Activated effector memory CD4-positive, alpha-beta T cell treated with anti-CD3 and anti-CD28 coated beads, Interleukin-2, amount 50 U/mL, for 16 hours (primary cell): Measurements from ENCODE around the gene SLC33A1.
"Not testable (repeated sequence)": the region's sequence is repeated elsewhere in the genome, so short reads cannot be mapped to it uniquely, and the experiment has no call there.

Source experiments
- DNase-seq: peaks from one replicate; pipeline ENCODE4 v3.0.0-alpha.2; 2020

The SLC33A1 gene

GRCh38 chr3:155861476-155862183 is 7.4 kb upstream of the SLC33A1 start:
- DNase-seq: no peak

- DNase-seq: not testable (repeated sequence)
Measured at GRCh38 chr3:155860424-155860823, 6.2 kb upstream of the SLC33A1 start.

- no peak for DNase-seq
Measured at GRCh38 chr3:155859859-155860258, 5.6 kb upstream of the SLC33A1 start.

GRCh38 chr3:155853214-155854140 is 750 bp downstream of the SLC33A1 start:
- peak; percentile 77 for DNase-seq

- no peak for DNase-seq
Measured at GRCh38 chr3:155852341-155852740, 1.9 kb downstream of the SLC33A1 start.

- DNase-seq: not testable (repeated sequence)
Measured at GRCh38 chr3:155849404-155849803, 4.8 kb downstream of the SLC33A1 start.

- DNase-seq: no peak
Measured at GRCh38 chr3:155847993-155848392, 6.2 kb downstream of the SLC33A1 start.

GRCh38 chr3:155846119-155846518 is 8.1 kb downstream of the SLC33A1 start:
- DNase-seq: no peak

- no peak for DNase-seq
Measured at GRCh38 chr3:155843569-155843968, 10.7 kb downstream of the SLC33A1 start.

GRCh38 chr3:155835341-155836071 is 18.7 kb downstream of the SLC33A1 start:
- DNase-seq: no peak

GRCh38 chr3:155828490-155829098 is 25.6 kb downstream of the SLC33A1 start:
- DNase-seq: not testable (repeated sequence)

- DNase-seq: no peak
Measured at GRCh38 chr3:155815030-155815545, 39.1 kb downstream of the SLC33A1 start.

- not testable (repeated sequence) for DNase-seq
Measured at GRCh38 chr3:155813224-155813623, 41.0 kb downstream of the SLC33A1 start.

GRCh38 chr3:155809181-155809580 is 45.0 kb downstream of the SLC33A1 start:
- DNase-seq: no peak

- DNase-seq: no peak
Measured at GRCh38 chr3:155807823-155808222, 46.4 kb downstream of the SLC33A1 start.

GRCh38 chr3:155805802-155806618 is 48.2 kb downstream of the SLC33A1 start, which contains the start of gene C3orf33:
TSS of gene C3orf33 (minus strand) at chr3:155806278. CDS start at chr3:155806252, 26 bp downstream.
- peak; percentile 92 for DNase-seq

- peak; percentile 80 for DNase-seq
Measured at GRCh38 chr3:155805204-155805801, 48.9 kb downstream of the SLC33A1 start.

GRCh38 chr3:155804323-155804722 is 49.9 kb downstream of the SLC33A1 start:
- DNase-seq: no peak

GRCh38 chr3:155792532-155792931 is 61.7 kb downstream of the SLC33A1 start:
- no peak for DNase-seq

GRCh38 chr3:155791190-155791589 is 63.0 kb downstream of the SLC33A1 start:
- no peak for DNase-seq
